ENCODE measurements around the gene RAPGEF3.
A peak's percentile ranks its signal among the peaks of the same experiment; 100 is the strongest.

Gene RAPGEF3, protein sequence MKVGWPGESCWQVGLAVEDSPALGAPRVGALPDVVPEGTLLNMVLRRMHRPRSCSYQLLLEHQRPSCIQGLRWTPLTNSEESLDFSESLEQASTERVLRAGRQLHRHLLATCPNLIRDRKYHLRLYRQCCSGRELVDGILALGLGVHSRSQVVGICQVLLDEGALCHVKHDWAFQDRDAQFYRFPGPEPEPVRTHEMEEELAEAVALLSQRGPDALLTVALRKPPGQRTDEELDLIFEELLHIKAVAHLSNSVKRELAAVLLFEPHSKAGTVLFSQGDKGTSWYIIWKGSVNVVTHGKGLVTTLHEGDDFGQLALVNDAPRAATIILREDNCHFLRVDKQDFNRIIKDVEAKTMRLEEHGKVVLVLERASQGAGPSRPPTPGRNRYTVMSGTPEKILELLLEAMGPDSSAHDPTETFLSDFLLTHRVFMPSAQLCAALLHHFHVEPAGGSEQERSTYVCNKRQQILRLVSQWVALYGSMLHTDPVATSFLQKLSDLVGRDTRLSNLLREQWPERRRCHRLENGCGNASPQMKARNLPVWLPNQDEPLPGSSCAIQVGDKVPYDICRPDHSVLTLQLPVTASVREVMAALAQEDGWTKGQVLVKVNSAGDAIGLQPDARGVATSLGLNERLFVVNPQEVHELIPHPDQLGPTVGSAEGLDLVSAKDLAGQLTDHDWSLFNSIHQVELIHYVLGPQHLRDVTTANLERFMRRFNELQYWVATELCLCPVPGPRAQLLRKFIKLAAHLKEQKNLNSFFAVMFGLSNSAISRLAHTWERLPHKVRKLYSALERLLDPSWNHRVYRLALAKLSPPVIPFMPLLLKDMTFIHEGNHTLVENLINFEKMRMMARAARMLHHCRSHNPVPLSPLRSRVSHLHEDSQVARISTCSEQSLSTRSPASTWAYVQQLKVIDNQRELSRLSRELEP

GRCh38 chr12:47758834-47759690 lies at the start of gene RAPGEF3:
TSS of gene RAPGEF3 (minus strand) at chr12:47758880. CDS start at chr12:47758556, 324 bp downstream.
- DNase-seq = peak; percentile 76

- DNase-seq = no peak
Measured at GRCh38 chr12:47808050-47808449, 49.4 kb upstream of the RAPGEF3 start.

- no peak for DNase-seq
Measured at GRCh38 chr12:47807338-47807737, 48.7 kb upstream of the RAPGEF3 start.

DNA sequence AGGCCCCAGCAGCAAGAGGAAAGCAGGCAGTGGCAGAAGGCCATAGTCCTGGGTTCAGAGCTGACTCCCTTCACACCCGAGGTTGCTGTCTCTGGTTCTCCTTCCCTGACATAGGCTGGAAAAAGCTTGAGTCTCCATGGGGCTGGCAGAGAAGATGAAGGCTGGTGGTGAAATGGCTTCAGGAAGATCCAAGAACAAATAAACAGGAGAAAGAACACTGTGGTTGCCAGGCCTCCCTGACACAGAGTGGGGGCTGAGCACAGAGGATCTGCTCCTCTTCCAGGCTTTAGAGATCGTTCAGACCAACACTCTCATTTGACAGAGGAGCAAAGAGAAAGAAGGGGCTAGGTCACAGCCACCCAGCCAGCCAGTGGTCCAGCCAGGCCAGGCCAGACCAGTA lies 46.7 kb upstream of the RAPGEF3 start:
- DNase-seq = no peak

DNA sequence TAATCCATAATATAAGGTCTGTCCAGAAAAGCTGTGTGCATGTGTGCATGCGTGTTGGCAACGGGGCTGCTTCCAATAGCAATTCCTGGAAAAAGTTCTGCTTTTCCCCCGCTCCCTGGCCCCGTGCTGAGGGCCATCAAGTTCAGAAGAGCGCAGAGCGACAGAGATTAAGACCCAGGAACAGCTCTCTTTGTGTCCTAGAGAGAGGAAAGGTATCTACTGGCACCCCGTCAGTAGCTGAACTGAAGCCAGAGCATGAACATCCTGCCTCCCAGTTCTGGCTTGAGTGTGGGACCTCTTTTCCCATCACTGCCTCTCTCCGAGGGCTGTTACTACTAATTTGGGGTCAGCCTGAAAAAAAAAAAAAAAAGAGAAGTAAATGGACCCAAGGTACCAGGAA lies 45.5 kb upstream of the RAPGEF3 start:
- DNase-seq = no peak

DNA sequence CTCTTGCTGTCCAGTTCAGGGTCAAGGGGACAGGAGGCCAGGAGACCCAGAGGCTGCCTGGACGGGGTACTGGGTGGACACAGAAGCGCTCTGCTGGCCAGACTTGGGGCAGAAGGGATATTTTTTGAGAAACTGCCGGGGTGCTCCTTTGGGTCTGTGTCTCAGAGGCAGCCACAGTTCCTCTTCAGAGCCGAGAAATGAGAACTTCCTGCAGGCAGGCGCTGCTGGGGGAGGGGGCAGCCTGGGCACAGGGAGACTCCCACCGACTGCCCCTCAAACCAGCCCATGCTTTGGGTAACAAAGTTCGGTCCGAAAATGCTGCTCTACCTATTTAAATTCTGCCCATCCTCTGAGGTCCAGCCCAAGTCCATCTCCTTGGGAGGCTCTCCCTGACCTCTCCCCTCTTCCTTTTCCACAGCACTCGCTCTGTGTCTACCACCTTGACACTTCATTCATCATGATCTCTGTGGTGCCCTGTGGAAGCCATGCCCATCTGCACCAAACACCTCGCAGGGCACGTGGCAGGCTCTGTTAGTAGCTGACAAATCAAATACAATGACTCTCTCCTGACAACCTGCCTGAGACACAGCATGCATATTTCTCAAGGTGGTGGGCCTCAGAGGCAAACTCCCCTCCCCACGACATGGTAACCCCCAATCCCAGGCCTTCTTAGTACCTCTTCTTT lies 44.7 kb upstream of the RAPGEF3 start:
- no peak for DNase-seq

GRCh38 chr12:47802312-47802711 lies 43.6 kb upstream of the RAPGEF3 start:
- no peak for DNase-seq

DNA sequence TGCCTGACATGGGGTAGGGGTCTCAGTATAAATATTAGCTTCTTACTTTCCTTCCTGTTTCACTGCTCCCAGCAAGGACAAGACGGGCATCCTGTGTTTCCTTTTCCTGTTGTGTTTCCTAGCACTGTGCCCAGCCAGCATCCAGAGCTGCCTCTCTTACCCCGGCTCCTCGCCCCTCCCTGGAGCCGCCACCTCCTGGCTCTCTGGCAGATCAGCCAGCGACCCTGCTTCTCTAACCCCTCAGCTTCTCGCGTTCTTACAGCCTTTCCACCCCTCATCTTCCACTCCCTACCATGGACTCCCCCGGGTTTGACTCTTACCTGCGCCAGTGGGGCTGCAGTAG lies 43.2 kb upstream of the RAPGEF3 start:
- DNase-seq = no peak

DNA sequence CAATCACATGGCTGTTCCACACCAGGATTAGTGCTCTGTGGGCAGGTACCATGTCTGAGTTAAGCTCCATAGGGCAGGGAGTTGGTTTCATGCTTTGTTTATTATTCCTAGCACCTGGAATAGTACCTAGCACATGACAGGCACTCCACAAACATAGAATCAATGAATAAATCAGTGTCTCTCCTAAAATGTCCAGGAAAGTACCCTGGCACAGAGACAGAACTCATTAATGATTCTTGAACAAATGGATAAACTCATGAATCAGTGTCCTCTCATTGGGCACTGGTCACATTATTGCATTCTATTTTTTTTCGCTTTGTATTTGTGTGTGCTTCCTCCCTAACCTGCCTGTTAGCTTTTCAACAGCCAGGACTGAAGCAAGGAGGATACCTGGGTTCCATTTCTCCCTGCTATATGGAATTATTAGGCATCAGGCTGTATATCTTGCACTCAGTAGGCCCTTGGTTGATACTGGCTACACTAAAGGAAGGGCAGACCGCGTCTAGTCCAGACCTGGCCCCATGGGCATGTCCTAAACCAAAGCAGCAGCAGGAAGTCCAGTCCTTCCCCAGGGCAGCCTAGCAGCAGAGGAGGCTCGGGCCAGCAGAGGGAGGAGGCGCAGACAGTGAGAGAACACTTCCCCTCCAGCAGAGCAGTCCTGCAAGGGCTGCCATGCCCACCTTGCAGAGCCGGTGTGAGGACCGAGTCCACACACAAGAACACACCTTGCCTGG lies 42.7 kb upstream of the RAPGEF3 start:
- DNase-seq = no peak

DNA sequence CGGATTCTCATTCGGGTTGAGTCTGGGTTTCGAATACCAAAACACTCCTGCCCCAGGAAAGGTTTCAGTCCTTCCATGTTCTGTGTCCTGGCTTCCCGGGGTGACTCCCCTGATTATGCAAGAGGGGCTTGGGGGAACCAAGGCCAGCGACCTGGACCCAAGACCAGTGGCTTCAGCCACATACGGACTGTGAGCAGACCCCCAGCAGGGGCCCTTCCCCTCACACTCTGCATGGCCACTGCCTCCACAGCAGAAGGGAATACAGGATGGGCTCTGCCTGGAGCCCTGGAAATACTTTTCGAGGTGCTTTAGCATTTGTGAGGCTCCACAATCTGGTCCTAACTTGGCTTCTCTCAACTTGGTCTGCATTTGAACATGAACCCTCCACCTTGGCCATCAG lies 41.9 kb upstream of the RAPGEF3 start:
- no peak for DNase-seq

DNA sequence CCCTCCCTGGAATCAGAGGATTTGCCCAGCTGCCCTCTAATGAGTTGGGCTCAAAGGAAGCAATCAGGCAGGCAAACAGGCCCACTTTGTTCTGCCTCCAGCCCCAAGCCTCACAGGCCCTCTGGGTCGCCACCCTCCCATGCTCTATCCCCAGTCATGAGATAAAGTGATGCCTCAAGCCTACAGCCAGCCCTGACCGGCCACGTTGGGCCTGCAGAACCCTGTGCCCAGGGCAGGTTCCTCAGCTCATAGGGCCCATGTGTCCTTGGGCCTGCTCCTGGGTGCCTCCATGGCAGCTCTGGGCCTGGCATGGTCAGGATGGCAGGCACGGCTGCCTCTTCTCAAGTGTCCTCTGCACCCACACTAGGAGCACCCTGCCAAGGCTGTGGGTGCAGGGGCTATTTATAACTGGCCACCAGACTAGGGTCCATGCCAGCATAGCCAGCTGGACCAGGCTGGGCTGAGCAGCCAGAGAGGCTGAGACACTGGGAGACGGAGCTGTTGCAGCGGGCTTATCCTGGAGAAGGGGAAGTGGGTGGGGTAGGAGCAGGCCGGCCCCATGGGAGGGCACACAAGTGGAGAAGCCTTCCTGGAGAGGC lies 40.8 kb upstream of the RAPGEF3 start:
- DNase-seq = no peak

DNA sequence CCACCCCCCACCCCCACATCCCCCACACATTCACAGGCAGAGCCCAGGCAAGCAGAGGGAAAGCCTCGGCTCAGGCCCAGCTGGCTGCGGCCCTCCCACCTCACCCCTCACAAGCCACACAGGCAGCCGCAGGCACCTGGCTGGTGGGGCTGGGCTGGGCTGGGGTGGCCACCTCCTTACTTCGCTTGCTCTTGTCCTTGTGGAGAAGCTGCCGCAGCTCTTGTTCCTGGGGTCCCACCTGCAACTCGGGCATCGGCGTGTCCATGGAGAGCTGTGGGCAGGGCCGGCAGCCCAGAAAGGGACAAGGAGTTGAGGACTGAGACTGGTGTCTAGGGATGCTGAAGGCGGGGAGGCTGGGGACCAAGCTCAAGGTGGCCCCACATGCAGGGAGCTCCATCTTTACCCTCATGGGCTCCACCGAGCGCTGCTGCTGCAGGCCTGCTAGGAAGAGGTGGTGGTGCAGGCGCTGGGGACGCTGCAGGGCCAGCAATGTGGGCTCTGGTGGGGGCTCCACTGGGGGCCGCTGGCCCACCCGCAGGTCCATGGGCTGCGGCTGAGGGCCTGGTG lies 39.8 kb upstream of the RAPGEF3 start:
- no peak for DNase-seq

GRCh38 chr12:47797441-47797840 lies 38.8 kb upstream of the RAPGEF3 start:
- no peak for DNase-seq

DNA sequence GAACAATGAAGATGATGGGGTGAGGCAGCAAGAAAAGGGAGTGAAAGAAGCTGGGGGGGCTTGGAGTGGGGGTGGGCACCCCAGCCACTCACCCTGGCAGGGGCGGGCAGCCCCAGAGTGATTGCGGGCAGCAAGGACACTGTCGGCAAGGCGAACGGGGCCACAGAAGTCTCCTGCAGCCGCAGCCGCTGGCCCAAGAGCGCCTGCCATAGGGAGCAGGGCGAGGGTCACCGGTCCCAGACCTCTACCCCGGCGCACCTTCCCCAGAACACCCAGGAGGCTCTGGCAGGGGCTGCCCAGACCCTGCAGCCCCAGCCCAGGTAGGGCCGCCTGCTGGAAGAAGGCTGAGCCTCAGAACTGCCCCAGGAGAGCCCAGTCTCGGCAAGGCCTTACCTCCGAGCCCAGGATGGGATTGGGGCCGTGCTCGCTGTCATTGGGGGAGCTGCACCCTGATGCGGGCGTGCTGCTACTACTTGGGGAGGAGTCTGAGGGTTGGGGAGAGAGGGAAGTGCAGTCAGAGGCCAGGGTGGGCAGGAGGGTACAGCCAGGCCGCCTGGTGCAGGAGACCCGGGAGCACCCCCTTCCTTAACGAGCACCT lies 37.2 kb upstream of the RAPGEF3 start:
- no peak for DNase-seq

GRCh38 chr12:47795121-47795813 lies 36.6 kb upstream of the RAPGEF3 start:
- DNase-seq = no peak

DNA sequence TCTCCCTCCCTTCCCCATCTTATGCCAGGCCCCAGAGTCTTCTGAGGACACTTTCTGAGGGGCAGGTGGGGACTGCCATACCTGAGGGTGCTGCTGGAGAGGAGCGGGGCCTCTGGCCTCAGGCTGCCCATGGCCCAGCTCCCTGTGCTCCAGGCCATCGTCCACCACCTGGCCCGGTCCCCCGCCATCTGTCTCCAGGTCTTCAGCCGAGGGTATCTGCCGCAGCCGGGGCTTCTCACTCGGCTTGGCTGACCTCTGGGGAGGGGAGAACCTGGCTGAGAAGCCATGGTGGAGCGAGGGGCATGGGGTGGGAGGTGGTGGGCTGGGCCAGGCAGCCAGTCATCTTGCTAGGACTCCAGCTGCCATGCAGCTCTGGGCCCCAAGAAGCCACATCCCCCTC lies 36.0 kb upstream of the RAPGEF3 start:
- DNase-seq = no peak

- no peak for DNase-seq
Measured at GRCh38 chr12:47793015-47793681, 34.5 kb upstream of the RAPGEF3 start.

- no peak for DNase-seq
Measured at GRCh38 chr12:47791874-47792273, 33.2 kb upstream of the RAPGEF3 start.

DNA sequence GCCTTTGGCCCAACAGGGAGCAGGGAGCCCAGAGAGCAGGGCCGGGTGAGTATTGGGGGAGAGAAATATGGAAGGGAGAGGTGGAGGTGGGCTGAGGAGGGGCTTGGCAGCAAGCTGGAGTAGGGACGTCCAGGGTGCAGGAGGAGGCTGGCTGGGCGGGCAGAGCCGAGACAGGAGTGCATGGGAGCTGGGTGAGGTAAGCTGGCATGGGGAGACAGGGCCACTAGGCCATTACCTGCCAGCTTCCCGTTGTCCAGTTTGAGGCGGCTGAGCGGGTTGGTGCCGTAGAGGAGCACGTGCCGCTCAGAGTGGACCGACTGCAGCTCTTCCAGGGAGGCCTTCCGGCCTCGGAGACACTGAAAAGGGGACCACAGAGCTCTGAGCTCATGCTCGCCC lies 32.7 kb upstream of the RAPGEF3 start:
- DNase-seq = no peak
